ENCODE data around the gene AKAP6.
"Not testable (repeated sequence)": the region's sequence is repeated elsewhere in the genome, so short reads cannot be mapped to it uniquely, and the experiment has no call there.

AKAP6 gene

GRCh38 chr14:32373174-32373573, 44.1 kb downstream of the AKAP6 start:
- not testable (repeated sequence) for DNase-seq

- no peak for DNase-seq
These were observed 45.1 kb downstream of the AKAP6 start for GRCh38 chr14:32374155-32374554.

- no peak for DNase-seq
These were observed 46.6 kb downstream of the AKAP6 start for GRCh38 chr14:32375663-32376062.

- DNase-seq, result no peak
These were observed 48.0 kb downstream of the AKAP6 start for GRCh38 chr14:32377046-32377646.

GRCh38 chr14:32378284-32378683, 49.2 kb downstream of the AKAP6 start:
- DNase-seq, result no peak

GRCh38 chr14:32379447-32379846, 50.3 kb downstream of the AKAP6 start:
- DNase-seq, result no peak

GRCh38 chr14:32381869-32382268, 52.8 kb downstream of the AKAP6 start:
- no peak for DNase-seq

- no peak for DNase-seq
These were observed 53.6 kb downstream of the AKAP6 start for GRCh38 chr14:32382704-32383103.

GRCh38 chr14:32383364-32384009, 54.4 kb downstream of the AKAP6 start:
- no peak for DNase-seq

- no peak for DNase-seq
These were observed 55.4 kb downstream of the AKAP6 start for GRCh38 chr14:32384464-32384863.

GRCh38 chr14:32387295-32387694, 58.2 kb downstream of the AKAP6 start:
- not testable (repeated sequence) for DNase-seq

GRCh38 chr14:32393119-32393518, 64.0 kb downstream of the AKAP6 start:
- DNase-seq, result no peak

- no peak for DNase-seq
These were observed 64.9 kb downstream of the AKAP6 start for GRCh38 chr14:32394038-32394437.

GRCh38 chr14:32396885-32397284, 67.8 kb downstream of the AKAP6 start:
- DNase-seq, result no peak

- no peak for DNase-seq
These were observed 69.0 kb downstream of the AKAP6 start for GRCh38 chr14:32397861-32398640.

GRCh38 chr14:32399920-32400319, 70.8 kb downstream of the AKAP6 start:
- no peak for DNase-seq

GRCh38 chr14:32400480-32400879, 71.4 kb downstream of the AKAP6 start:
- no peak for DNase-seq

- no peak for DNase-seq
These were observed 73.9 kb downstream of the AKAP6 start for GRCh38 chr14:32403021-32403420.

GRCh38 chr14:32403688-32404087, 74.6 kb downstream of the AKAP6 start:
- DNase-seq, result no peak

GRCh38 chr14:32404784-32405573, 75.9 kb downstream of the AKAP6 start:
- no peak for DNase-seq

- no peak for DNase-seq
These were observed 76.8 kb downstream of the AKAP6 start for GRCh38 chr14:32405856-32406255.

- no peak for DNase-seq
These were observed 78.0 kb downstream of the AKAP6 start for GRCh38 chr14:32407130-32407529.

GRCh38 chr14:32408018-32408417, 78.9 kb downstream of the AKAP6 start:
- DNase-seq, result no peak

Measured in activated naive CD4-positive, alpha-beta T cell treated with Interleukin-2 at 50 U/mL for 16 hours (primary cell).